Panc1 (cell line): ENCODE data around the gene ARHGEF3. TPM values are rescaled to one million over a fixed set of nuclear protein-coding genes. Genes with fewer than 3 reads are reported as not detected.

ENCODE experiments used
- ATAC-seq: fragments of 200-7000 bp; cut with Tn5 transposase; 2 replicates; pipeline ENCODE4 v1.9.1; 2020; ENCODE audit warnings: mild to moderate bottlenecking, moderate library complexity
- BruUV-seq: library from RNA; stranded (reverse); fragments of 400-500 nt; replicated peaks from 2 replicates; lab custom pipeline; 2021; lab: Mats Ljungman, UMichigan
- CTCF ChIA-PET: fragments of 300-600 bp; sonication (Branson Sonifier 250); formaldehyde crosslinking; loops from one replicate; lab custom pipeline; 2022; ENCODE audit warnings: antibody characterized with exemption; lab: Charles Lee
- POLR2A ChIA-PET: fragments of 300-600 bp; sonication (Branson Sonifier 250); formaldehyde crosslinking; loops from one replicate; lab custom pipeline; 2022; ENCODE audit warnings: antibody characterized with exemption; lab: Charles Lee
- DNase-seq: peaks from one replicate; pipeline ENCODE4 v3.0.0-alpha.2; 2010; ENCODE audit warnings: low read depth, low spot score
- H3K27ac ChIP-seq: 2 replicates; pipeline ENCODE4 v1.5.1; 2011; ENCODE audit warnings: mild to moderate bottlenecking, low read length, inconsistent platforms
- H3K27me3 ChIP-seq: fragments of 200-500 bp; sonication (Bioruptor generic); 2 replicates; pipeline ENCODE4 v1.6.0; 2014; ENCODE audit warnings: low read length, inconsistent platforms; ENCODE audit not compliant: control insufficient read depth, insufficient read depth
- H3K36me3 ChIP-seq: fragments of 200-500 bp; sonication (Bioruptor generic); 2 replicates; pipeline ENCODE4 v1.5.1; 2014; ENCODE audit warnings: inconsistent platforms, mild to moderate bottlenecking, low read length, moderate library complexity; ENCODE audit not compliant: control insufficient read depth, insufficient read depth
- H3K4me1 ChIP-seq: 2 replicates; pipeline ENCODE4 v1.5.1; 2011; ENCODE audit warnings: inconsistent platforms, mild to moderate bottlenecking, low read length, moderate library complexity; ENCODE audit not compliant: control insufficient read depth, insufficient read depth
- H3K4me3 ChIP-seq, 2 experiments: 2 replicates each; pipeline ENCODE4 v1.5.1; 2011 to 2012; ENCODE audit warnings: low read depth in 2 of 2, low read length in 2 of 2, mild to moderate bottlenecking in 2 of 2, inconsistent platforms in 1 of 2, moderate library complexity in 1 of 2
- H3K9me3 ChIP-seq: fragments of 200-500 bp; sonication (Bioruptor generic); 2 replicates; pipeline ENCODE4 v1.5.1; 2014; ENCODE audit warnings: low read depth, mild to moderate bottlenecking, inconsistent platforms, low read length, moderate library complexity; ENCODE audit not compliant: control insufficient read depth, insufficient read depth
- CTCF ChIP-seq: fragments of 450-650 bp; IDR thresholded peaks from 2 replicates; pipeline ENCODE4 v1.5.1; 2017; ENCODE audit warnings: mild to moderate bottlenecking
- POLR2AphosphoS5 ChIP-seq: IDR thresholded peaks from 2 replicates; pipeline ENCODE4 v1.6.1; 2012; ENCODE audit warnings: mild to moderate bottlenecking, low read depth, low read length, moderate library complexity
- REST ChIP-seq, 2 experiments: IDR thresholded peaks; 2 replicates each; pipeline ENCODE4 v1.6.1; 2011 to 2012; ENCODE audit warnings: low read depth in 2 of 2, control low read depth in 1 of 2, low read length in 1 of 2, mild to moderate bottlenecking in 1 of 2, moderate library complexity in 1 of 2; ENCODE audit not compliant: insufficient read depth in 1 of 2
- SIN3A ChIP-seq: IDR thresholded peaks from 2 replicates; pipeline ENCODE4 v1.6.1; 2012; ENCODE audit warnings: low read depth, mild to moderate bottlenecking, low read length, moderate library complexity, borderline replicate concordance; ENCODE audit not compliant: insufficient read depth
- TCF7L2 ChIP-seq: IDR thresholded peaks from 2 replicates; pipeline ENCODE4 v1.6.1; 2011; ENCODE audit warnings: mild to moderate bottlenecking, low read depth, low read length, inconsistent platforms
- in situ Hi-C: cut with HindIII; loops from 2 replicates; pipeline ENCODE4 v1.10.0; 2016; ENCODE audit warnings: low sequenced_read_pairs, low pct_unique_long_range_greater_than_20kb
- intact Hi-C: fragments of 100-400 bp; cut with micrococcal nuclease; formaldehyde crosslinking; loops from one replicate; pipeline ENCODE4 v1.10.0; 2022; ENCODE audit not compliant: unreplicated experiment
- total RNA-seq: library from RNA; stranded (reverse); gene quantifications from one replicate; pipeline ENCODE4 v1.2.1, GENCODE V29; 2021; ENCODE audit not compliant: unreplicated experiment

Gene ARHGEF3
- total RNA-seq, 1 experiment from 2014 or later, result 19.8 TPM

- ATAC-seq (no peak), DNase-seq (no peak)
- no TSS peak for BruUV-seq
- Histone ChIP-seq H3K9me3 (no peaks in the 10 kb centered on the region), H3K27me3 (no peaks in the 10 kb centered on the region), H3K36me3 (no peaks in the 10 kb centered on the region), H3K27ac (no peak overlapping the region), H3K4me1 (no peaks in the 10 kb centered on the region; the same call in 1 of the 2 replicates), H3K4me3 (no peak overlapping the region)
- in situ Hi-C loops, result no loop called here
- intact Hi-C loops, result no loop called here
- CTCF ChIA-PET, result no interaction called here
- TF ChIP-seq REST (IDR thresholded peaks at IDR 0.05; ENCODE audit: insufficient read depth in 1 of 2, low read depth in 2 of 2, low read length in 1 of 2), result no peak
- no peak for TF ChIP-seq SIN3A
- no peak for TF ChIP-seq CTCF
- no peak for TF ChIP-seq POLR2AphosphoS5
- no peak for TF ChIP-seq TCF7L2
- POLR2A ChIA-PET, result no interaction called here
These were observed 9.6 kb downstream of the ARHGEF3 start for GRCh38 chr3:56792193-56792592.

GRCh38 chr3:56790016-56790821 is 11.5 kb downstream of the ARHGEF3 start:
- Histone ChIP-seq H3K4me3 (no peak overlapping the region), H3K4me1 (no peaks in the 10 kb centered on the region; the same call in 1 of the 2 replicates), H3K9me3 (no peaks in the 10 kb centered on the region), H3K27ac (no peak overlapping the region), H3K36me3 (no peaks in the 10 kb centered on the region), H3K27me3 (no peaks in the 10 kb centered on the region)
- DNase-seq (no peak), ATAC-seq (no peak)
- no TSS peak for BruUV-seq
- in situ Hi-C loops (no loop called here), intact Hi-C loops (no loop called here)
- TF ChIP-seq SIN3A (no peak), REST (IDR thresholded peaks at IDR 0.05; ENCODE audit: insufficient read depth in 1 of 2, low read depth in 2 of 2, low read length in 1 of 2) (no peak), CTCF (no peak), TCF7L2 (no peak), POLR2AphosphoS5 (no peak)
- ChIA-PET POLR2A (no interaction called here), CTCF (interaction anchor here (0.6 to 1.6 kb wide), 2 partner anchors 88 to 208 kb away, joined by 4 to 6 read pairs; no protein-coding TSS in a partner anchor)
